GM10266 (cell line): ENCODE results near the gene CCDC24.

ENCODE experiments used
- DNase-seq: peaks from one replicate; pipeline ENCODE4 v3.0.0; 2012; ENCODE audit errors: extremely low spot score
- TF ChIP-seq, protein P1 (sequence below): IDR thresholded peaks from 2 replicates; pipeline ENCODE4 v1.5.1; 2012; ENCODE audit warnings: mild to moderate bottlenecking, low read depth; ENCODE audit not compliant: control insufficient read depth, insufficient read depth; ENCODE audit errors: missing control alignments

Gene CCDC24

GRCh38 chr1:43981135-43981491, 10.3 kb upstream of the CCDC24 start:
- TF ChIP-seq, protein P1, sequence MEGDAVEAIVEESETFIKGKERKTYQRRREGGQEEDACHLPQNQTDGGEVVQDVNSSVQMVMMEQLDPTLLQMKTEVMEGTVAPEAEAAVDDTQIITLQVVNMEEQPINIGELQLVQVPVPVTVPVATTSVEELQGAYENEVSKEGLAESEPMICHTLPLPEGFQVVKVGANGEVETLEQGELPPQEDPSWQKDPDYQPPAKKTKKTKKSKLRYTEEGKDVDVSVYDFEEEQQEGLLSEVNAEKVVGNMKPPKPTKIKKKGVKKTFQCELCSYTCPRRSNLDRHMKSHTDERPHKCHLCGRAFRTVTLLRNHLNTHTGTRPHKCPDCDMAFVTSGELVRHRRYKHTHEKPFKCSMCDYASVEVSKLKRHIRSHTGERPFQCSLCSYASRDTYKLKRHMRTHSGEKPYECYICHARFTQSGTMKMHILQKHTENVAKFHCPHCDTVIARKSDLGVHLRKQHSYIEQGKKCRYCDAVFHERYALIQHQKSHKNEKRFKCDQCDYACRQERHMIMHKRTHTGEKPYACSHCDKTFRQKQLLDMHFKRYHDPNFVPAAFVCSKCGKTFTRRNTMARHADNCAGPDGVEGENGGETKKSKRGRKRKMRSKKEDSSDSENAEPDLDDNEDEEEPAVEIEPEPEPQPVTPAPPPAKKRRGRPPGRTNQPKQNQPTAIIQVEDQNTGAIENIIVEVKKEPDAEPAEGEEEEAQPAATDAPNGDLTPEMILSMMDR, result no peak
- no peak for DNase-seq

DNA sequence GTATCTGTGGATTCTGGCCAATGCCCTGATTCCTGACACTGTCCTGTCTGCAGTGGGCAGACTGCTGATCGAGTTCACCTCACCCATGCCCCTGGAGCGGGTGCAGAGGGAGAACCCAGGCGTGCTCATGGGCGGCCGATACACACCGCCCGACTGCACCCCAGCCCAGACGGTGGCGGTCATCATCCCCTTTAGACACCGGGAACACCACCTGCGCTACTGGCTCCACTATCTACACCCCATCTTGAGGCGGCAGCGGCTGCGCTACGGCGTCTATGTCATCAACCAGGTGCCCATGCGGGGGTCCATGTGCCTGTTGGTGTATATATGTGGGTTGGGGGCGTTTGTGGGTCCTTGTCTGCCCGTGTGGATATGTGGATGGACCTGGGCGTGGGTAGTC, 9.8 kb upstream of the CCDC24 start:
- TF ChIP-seq, protein P1, result no peak
- no peak for DNase-seq

- TF ChIP-seq, protein P1, result no peak
- no peak for DNase-seq
Measured at GRCh38 chr1:43982241-43982640, 9.2 kb upstream of the CCDC24 start.

GRCh38 chr1:43982808-43983207, 8.6 kb upstream of the CCDC24 start:
- no peak for DNase-seq
- TF ChIP-seq, protein P1, result no peak

- no peak for DNase-seq
- TF ChIP-seq, protein P1, result no peak
Measured at GRCh38 chr1:43983253-43983899, 8.0 kb upstream of the CCDC24 start.

- DNase-seq, result no peak
- TF ChIP-seq, protein P1, result no peak
Measured at GRCh38 chr1:43984855-43985254, 6.5 kb upstream of the CCDC24 start.

- TF ChIP-seq, protein P1, result no peak
- DNase-seq, result no peak
Measured at GRCh38 chr1:43985984-43986595, 5.3 kb upstream of the CCDC24 start.
